Ishikawa (cell line): Measurements from ENCODE around the gene MYL10.

Experiments used
- CEBPB ChIP-seq: IDR thresholded peaks from 2 replicates; pipeline ENCODE4 v1.6.1; 2012
- CREB1 ChIP-seq: IDR thresholded peaks from 2 replicates; pipeline ENCODE4 v1.6.1; 2012; ENCODE audit warnings: low read depth
- EGR1 ChIP-seq: IDR thresholded peaks from 2 replicates; pipeline ENCODE4 v1.6.1; 2012
- EP300 ChIP-seq: IDR thresholded peaks from 2 replicates; pipeline ENCODE4 v1.6.1; 2012; ENCODE audit warnings: borderline replicate concordance
- FOXM1 ChIP-seq: IDR thresholded peaks from 2 replicates; pipeline ENCODE4 v1.6.1; 2012; ENCODE audit warnings: low read depth, borderline replicate concordance
- MAX ChIP-seq: IDR thresholded peaks from 2 replicates; pipeline ENCODE4 v1.6.1; 2012
- NFIC ChIP-seq: IDR thresholded peaks from 2 replicates; pipeline ENCODE4 v1.6.1; 2012
- RAD21 ChIP-seq: IDR thresholded peaks from 2 replicates; pipeline ENCODE4 v1.6.1; 2012; ENCODE audit warnings: low read depth
- REST ChIP-seq: IDR thresholded peaks from 2 replicates; pipeline ENCODE4 v1.6.1; 2012; ENCODE audit warnings: low read depth, mild to moderate bottlenecking
- TAF1 ChIP-seq: IDR thresholded peaks from 2 replicates; pipeline ENCODE4 v1.6.1; 2012; ENCODE audit warnings: low read depth, mild to moderate bottlenecking
- TCF12 ChIP-seq: IDR thresholded peaks from 2 replicates; pipeline ENCODE4 v1.6.1; 2012; ENCODE audit warnings: low read depth
- TEAD4 ChIP-seq: IDR thresholded peaks from 2 replicates; pipeline ENCODE4 v1.6.1; 2012
- YY1 ChIP-seq: IDR thresholded peaks from 2 replicates; pipeline ENCODE4 v1.6.1; 2012; ENCODE audit warnings: low read depth
- ZBTB7A ChIP-seq: IDR thresholded peaks from 2 replicates; pipeline ENCODE4 v1.6.1; 2012; ENCODE audit warnings: low read depth
- TF ChIP-seq, protein P1 (sequence below): IDR thresholded peaks from 2 replicates; pipeline ENCODE4 v1.6.1; 2012

Gene MYL10

DNA sequence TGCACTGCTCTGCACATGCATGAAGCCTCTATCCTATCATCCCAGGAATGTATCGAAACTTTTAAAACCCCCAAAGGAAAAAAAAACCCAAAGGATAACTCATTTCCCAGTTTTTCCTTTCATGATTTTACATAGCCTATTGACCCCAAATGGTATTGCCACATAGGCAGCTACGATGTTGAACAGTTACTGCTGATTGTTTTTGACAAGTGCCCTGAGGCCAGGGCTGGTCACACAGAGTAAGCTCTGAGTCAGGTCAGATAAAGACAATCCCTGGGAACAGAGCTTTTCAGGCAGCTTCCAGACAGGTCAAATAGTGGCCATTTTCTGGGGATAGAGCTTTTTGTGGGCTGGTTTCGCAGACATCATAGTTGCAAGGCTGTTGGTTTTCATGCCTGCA is 52.1 kb downstream of the MYL10 start:
- TF ChIP-seq TEAD4 (no peak), TCF12 (no peak), NFIC (no peak), CREB1 (no peak), REST (no peak), TAF1 (no peak), FOXM1 (no peak), MAX (no peak), YY1 (no peak), RAD21 (no peak), CEBPB (no peak), ZBTB7A (no peak), EP300 (no peak), EGR1 (no peak)
- TF ChIP-seq, protein P1, sequence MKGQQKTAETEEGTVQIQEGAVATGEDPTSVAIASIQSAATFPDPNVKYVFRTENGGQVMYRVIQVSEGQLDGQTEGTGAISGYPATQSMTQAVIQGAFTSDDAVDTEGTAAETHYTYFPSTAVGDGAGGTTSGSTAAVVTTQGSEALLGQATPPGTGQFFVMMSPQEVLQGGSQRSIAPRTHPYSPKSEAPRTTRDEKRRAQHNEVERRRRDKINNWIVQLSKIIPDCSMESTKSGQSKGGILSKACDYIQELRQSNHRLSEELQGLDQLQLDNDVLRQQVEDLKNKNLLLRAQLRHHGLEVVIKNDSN: no peak

DNA sequence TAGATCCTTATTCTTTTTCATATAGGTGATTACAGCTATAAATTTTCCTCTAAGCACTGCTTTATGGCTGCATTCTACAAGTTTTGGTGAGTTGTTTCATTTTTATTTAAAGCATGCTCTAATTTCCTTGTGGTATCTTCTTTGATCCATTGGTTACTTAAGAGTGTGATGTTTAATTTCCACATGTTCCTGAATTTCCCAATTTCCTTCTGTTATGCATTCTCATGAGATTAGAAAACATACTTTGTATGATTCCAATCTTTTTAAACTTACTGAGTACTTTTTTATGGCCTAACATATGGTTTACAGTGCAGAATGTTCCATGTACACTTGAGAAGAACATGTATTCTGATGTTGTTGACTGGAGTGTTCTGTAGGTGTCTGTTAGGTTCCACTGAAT is 53.4 kb downstream of the MYL10 start:
- TF ChIP-seq TAF1 (no peak), REST (no peak), CEBPB (no peak), FOXM1 (no peak), TCF12 (no peak), EGR1 (no peak), YY1 (no peak), CREB1 (no peak), EP300 (no peak), TEAD4 (no peak), NFIC (no peak), RAD21 (no peak), MAX (no peak), ZBTB7A (no peak)
- TF ChIP-seq, protein P1: no peak

DNA sequence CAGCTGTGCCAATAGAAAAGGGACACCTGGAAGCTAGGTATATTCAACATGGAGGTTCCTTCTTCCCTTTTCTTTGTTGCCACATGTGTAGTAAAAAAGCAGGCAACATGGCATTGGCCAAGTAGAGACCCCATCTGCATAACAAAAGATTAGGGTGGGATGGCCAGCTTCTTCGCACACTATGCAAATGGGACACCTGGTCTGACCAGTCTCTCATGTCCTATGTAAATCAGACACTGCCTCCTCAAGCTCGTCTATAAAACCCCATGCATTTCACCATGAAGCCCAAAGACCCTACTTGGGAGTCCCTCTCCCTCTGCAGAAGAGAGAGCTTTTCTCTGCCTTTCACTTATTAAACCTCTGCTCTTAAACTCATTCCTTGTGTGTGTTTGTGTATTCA is 53.9 kb downstream of the MYL10 start:
- TF ChIP-seq RAD21: no peak
- TF ChIP-seq ZBTB7A: no peak
- no peak for TF ChIP-seq TEAD4
- TF ChIP-seq TAF1: no peak
- no peak for TF ChIP-seq EGR1
- TF ChIP-seq NFIC: no peak
- no peak for TF ChIP-seq TCF12
- TF ChIP-seq, protein P1: no peak
- TF ChIP-seq CREB1: no peak
- TF ChIP-seq FOXM1: no peak
- TF ChIP-seq YY1: no peak
- TF ChIP-seq EP300: no peak
- TF ChIP-seq REST: no peak
- TF ChIP-seq CEBPB: no peak
- TF ChIP-seq MAX: no peak

DNA sequence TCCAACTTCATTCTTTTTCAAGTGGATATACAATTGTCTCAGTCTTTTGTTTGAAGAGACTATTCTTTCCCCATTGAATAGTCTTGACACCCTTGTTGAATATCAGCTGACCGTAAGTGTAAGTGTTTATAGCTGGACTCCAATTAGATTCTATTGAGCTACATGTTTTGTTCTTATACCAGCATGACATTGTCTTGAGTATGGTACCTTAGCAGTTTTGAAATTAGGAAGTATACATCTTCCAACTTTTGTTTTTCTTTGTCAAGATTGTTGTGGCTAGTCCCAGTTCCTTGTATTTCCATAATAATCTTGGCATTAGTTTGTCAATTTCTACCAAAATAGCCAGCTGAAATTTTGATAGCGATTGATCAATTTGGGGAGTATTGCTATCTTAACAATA is 56.9 kb downstream of the MYL10 start:
- TF ChIP-seq EP300 (no peak), TAF1 (no peak), TCF12 (no peak), CREB1 (no peak), MAX (no peak), TEAD4 (no peak), EGR1 (no peak), REST (no peak), RAD21 (no peak), FOXM1 (no peak), YY1 (no peak), ZBTB7A (no peak), CEBPB (no peak), NFIC (no peak)
- TF ChIP-seq, protein P1: no peak
